ENCODE measurements around the gene N4BP2L1.

Gene N4BP2L1

DNA sequence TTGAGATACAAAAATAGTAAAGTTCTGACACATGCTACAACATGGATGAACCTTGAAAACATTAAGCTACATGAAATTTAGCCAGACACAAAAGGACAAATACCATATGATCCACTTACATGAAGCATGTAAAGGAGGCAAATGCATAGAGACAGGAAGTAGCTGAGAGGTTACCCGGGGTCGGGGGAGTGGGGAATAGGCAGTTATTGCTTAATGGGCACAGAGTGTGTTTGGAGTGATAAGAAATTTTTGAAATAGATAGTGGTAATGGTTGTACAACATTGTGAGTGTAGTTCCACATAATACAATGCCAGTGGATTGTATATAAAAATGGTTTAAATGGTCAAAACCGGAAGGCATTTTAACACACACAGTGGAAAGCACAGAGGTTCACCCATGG is 4.3 kb downstream of the N4BP2L1 start:
- Histone ChIP-seq H3K9me3 (peaks cover 38% of the 10 kb centered on the region), H3K4me1 (peaks cover 31% of the 10 kb centered on the region), H3K27me3 (no peaks in the 10 kb centered on the region), H3K4me2 (no peak overlapping the region), H4K20me1 (peaks cover 26% of the 10 kb centered on the region; the same call in 1 of the 2 replicates), H3K27ac (no peak overlapping the region), H3K4me3 (no peak overlapping the region), H3K36me3 (peaks cover 57% of the 10 kb centered on the region), H3K9ac (no peak overlapping the region)
- no peak for TF ChIP-seq Cebpa-rat (IDR thresholded peaks at IDR 0.05)

DNA sequence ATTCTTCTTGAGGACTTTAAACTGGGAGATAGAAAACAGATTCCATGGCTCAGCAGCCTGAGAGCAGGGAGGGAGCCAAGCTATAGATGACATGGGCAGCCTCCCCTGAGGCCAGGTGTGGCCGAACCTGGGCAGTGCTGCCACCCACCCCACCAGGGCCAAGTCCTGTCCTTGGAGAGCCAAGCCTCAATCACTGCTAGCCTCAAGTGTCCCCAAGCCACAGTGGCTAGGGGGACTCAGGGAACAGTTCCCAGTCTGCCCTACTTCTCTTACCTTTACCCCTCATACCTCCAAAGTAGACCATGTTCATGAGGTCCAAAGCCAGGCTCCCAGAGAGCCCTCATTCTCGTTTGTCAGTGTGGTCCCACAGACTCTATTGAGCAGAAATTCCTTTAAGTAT is 8.1 kb downstream of the N4BP2L1 start:
- no peak for TF ChIP-seq Cebpa-rat (IDR thresholded peaks at IDR 0.05)
- Histone ChIP-seq H3K4me2 (no peak overlapping the region), H3K4me1 (0 out of 2 replicates have a peak, but pooled peaks cover 8% of the 10 kb centered on the region), H3K27ac (no peak overlapping the region), H3K9me3 (peaks cover 46% of the 10 kb centered on the region), H4K20me1 (peaks cover 13% of the 10 kb centered on the region; the same call in 1 of the 2 replicates), H3K27me3 (no peaks in the 10 kb centered on the region), H3K4me3 (0 out of 2 replicates have a peak overlapping the region, but pooled peaks have one; percentile 31), H3K36me3 (peaks cover 65% of the 10 kb centered on the region), H3K9ac (no peak overlapping the region)

DNA sequence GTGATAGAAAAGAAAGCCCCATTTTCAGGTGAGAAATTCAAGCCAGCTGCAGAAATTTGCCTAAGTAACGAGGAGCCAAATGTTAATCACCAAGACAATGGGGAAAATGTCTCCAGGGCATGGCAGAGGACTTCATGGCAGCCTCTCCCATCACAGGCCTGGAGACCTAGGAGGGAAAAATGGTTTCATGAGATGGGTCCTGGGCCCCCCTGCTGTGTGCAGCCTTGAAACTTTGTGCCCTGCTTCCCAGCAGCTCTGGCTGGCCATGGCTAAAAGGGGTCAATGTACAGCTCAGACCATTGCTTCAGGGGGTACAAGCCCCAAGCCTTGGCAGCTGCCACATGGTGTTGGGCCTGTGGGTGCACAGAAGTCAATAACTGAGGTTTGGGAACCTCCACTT is 9.9 kb downstream of the N4BP2L1 start:
- Histone ChIP-seq H3K4me2 (no peak overlapping the region), H3K9me3 (peaks cover 46% of the 10 kb centered on the region), H4K20me1 (no peaks in the 10 kb centered on the region), H3K4me1 (no peaks in the 10 kb centered on the region), H3K27me3 (no peaks in the 10 kb centered on the region), H3K27ac (no peak overlapping the region), H3K9ac (no peak overlapping the region), H3K4me3 (no peak overlapping the region), H3K36me3 (peaks cover 52% of the 10 kb centered on the region)
- no peak for TF ChIP-seq Cebpa-rat (IDR thresholded peaks at IDR 0.05)

DNA sequence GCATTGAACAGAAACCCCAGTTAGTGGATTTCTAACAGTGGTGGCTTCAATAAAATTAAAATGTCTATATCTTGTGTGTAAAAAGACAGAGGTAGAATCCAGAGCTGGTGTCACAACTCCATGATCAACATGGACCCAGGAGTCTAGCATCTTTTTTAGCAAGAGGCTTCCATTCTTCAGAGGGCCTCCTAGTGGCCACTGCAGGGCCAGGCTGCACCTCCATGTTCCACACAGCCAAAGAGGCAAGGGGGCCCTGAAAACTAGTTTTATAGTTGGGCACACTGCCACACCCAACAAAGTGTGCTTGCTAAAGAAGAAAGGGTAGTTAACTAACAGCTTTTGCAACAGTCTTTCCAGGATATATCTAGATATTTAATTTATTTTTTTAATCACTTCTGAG is 12.9 kb downstream of the N4BP2L1 start:
- Histone ChIP-seq H3K4me3 (no peak overlapping the region), H3K9ac (no peak overlapping the region), H3K9me3 (peaks cover 22% of the 10 kb centered on the region), H3K36me3 (peaks cover 22% of the 10 kb centered on the region), H3K4me1 (peaks cover 3% of the 10 kb centered on the region), H4K20me1 (no peaks in the 10 kb centered on the region; the same call in 1 of the 2 replicates), H3K4me2 (no peak overlapping the region), H3K27me3 (no peaks in the 10 kb centered on the region), H3K27ac (no peak overlapping the region)
- no peak for TF ChIP-seq Cebpa-rat (IDR thresholded peaks at IDR 0.05)

DNA sequence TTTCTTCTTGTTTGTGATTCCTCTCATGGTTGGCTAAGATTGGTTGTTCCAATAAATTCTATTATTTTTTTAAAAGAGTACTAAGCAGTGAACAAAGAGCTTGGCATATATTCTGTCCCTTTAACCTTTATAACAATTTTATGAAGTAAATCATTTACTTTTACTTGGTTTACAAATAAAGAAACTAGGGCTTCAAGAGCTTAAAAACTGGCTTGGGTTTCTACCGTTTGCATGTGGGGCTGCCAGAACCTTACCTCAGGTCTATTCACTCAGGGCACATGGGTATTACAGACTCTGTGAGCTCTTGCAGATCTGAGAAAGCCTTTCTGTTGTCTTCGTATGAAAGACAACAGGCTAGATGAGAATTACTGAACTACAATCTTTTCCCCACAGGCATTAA is 13.3 kb downstream of the N4BP2L1 start:
- TF ChIP-seq Cebpa-rat (IDR thresholded peaks at IDR 0.05) = no peak
- Histone ChIP-seq H3K27me3 (no peaks in the 10 kb centered on the region), H3K36me3 (peaks cover 18% of the 10 kb centered on the region), H3K4me3 (no peak overlapping the region), H3K4me1 (peaks cover 8% of the 10 kb centered on the region), H3K9me3 (peaks cover 18% of the 10 kb centered on the region), H3K4me2 (no peak overlapping the region), H4K20me1 (no peaks in the 10 kb centered on the region; the same call in 1 of the 2 replicates), H3K27ac (no peak overlapping the region), H3K9ac (no peak overlapping the region)

DNA sequence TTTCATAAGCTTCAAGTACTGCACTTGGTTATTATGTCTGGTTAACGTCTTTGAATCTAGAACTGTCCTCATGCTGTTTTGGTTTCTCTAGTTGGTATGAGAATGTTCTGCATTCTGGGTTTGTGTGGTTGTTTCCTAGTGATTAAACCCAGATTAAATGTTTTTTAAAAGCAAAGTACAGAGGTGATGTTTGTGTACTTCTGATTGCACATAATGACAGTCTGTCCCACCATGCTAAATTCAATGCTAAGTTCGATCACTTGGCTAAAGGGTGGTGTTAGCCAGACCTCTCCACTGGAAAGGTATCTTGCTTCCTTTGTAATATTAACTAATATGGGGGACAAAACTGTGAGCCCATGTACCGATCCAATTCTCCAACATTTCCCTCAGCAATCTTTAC is 14.6 kb downstream of the N4BP2L1 start:
- Histone ChIP-seq H3K9me3 (peaks cover 5% of the 10 kb centered on the region), H3K4me1 (peaks cover 20% of the 10 kb centered on the region), H3K9ac (no peak overlapping the region), H4K20me1 (peaks cover under 1% of the 10 kb centered on the region; the same call in 1 of the 2 replicates), H3K27me3 (no peaks in the 10 kb centered on the region), H3K4me3 (no peak overlapping the region), H3K4me2 (no peak overlapping the region), H3K27ac (no peak overlapping the region), H3K36me3 (peaks cover 7% of the 10 kb centered on the region)
- no peak for TF ChIP-seq Cebpa-rat (IDR thresholded peaks at IDR 0.05)

DNA sequence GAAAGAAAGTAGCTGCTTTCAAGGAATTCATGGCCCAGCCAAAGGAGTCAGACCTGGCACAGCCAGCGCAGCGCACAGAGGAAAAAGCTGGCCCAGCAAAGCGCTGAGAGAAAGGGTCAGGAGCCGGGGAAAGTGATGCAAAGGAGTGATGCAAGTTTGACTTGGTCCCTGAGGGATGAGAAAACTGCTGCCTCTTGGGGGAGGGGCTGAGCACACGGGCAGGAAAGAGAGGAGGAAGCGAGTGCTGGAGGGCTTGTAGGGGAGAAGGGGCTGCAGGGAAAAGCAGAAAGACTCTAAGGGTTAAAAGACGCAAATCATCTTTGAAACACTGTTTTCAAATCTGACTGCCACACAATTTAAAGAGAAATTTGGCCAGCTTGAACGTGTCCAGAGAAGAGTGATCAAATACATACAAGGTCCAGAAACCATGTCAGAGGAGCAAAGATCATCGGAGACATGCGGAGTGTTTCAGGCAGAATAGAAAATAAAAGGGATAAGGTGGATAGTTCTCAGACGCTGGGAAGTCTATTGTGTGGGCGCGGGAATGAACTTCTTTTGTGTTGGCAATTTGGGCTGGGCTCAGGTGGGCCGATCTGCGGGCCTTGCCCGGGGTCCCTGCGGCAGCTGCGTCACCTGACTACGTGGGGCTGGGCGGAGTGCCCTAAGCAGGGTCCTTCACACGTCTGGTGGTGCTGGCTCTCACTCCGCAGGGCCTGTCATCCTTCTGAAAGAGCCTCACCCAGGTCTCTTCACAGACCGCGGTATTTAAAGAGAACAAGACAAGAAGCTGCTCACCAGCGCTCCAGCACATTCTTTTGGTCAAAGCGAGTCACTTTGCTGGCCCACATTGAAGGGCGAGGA is 18.1 kb downstream of the N4BP2L1 start:
- peak overlapping the region; percentile 6 for H3K27ac ChIP-seq
- H3K9me3 ChIP-seq = no peaks in the 10 kb centered on the region
- peak overlapping the region; percentile 67 for H3K4me2 ChIP-seq
- H3K27me3 ChIP-seq = no peaks in the 10 kb centered on the region
- H3K9ac ChIP-seq = no peak overlapping the region
- peaks cover 35% of the 10 kb centered on the region for H3K36me3 ChIP-seq
- peak; percentile 81 for TF ChIP-seq Cebpa-rat (IDR thresholded peaks at IDR 0.05)
- no peak overlapping the region for H3K4me3 ChIP-seq
- peaks cover 4% of the 10 kb centered on the region; the same call in 1 of the 2 replicates for H4K20me1 ChIP-seq
- H3K4me1 ChIP-seq = peaks cover 25% of the 10 kb centered on the region

DNA sequence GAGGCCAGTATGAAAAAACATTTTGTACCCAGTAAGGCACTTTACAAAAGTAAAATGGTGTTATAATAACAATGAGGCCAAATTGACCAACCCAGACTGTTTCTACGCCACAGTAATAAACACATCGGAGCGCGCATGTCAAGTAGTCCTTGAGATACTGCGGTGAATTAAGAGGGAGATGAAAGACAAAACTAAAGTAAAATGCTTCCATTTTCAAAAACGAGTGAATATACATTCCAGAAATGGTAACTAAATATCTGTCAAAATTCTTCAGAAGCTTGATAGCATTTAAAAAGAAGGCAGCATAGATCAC is 19.0 kb downstream of the N4BP2L1 start:
- peaks cover 25% of the 10 kb centered on the region for H3K4me1 ChIP-seq
- H3K27me3 ChIP-seq = no peaks in the 10 kb centered on the region
- H4K20me1 ChIP-seq = peaks cover 4% of the 10 kb centered on the region; the same call in 1 of the 2 replicates
- no peak for TF ChIP-seq Cebpa-rat (IDR thresholded peaks at IDR 0.05)
- peak overlapping the region; percentile 6 for H3K27ac ChIP-seq
- H3K9me3 ChIP-seq = no peaks in the 10 kb centered on the region
- peak overlapping the region; percentile 67 for H3K4me2 ChIP-seq
- no peak overlapping the region for H3K4me3 ChIP-seq
- H3K36me3 ChIP-seq = peaks cover 43% of the 10 kb centered on the region
- H3K9ac ChIP-seq = no peak overlapping the region

DNA sequence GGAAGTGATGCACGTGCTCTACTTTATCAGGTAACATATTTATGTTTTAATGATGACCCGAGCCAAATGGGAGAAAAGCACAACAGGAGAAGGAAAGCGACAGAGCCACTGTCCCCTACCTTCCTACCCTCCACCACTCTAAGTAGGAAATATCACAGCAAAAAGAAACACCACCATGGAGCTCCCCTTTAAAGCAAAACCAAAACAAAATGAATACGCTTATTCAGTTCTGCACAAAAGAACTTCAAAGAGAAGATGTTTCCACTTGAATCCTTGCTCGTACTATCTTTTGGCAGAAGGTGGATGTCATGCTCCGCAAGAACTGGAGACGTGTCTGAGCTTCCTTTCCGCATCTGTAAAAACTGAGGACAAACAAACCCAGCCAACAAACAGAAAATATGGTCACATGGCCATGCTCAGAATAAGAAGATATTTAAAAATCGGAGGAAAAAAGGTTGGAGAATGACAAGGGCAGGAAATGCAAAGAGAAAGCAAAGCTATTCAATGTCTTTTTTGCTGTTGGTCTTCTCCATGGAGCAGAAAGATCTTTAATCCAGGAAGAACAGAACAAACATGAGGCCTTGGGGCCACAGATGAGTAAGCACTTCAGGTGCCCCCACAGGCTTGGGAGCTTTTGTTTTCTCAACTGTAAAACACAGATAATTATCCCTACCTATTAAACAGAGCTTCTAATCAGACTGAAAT is 19.5 kb downstream of the N4BP2L1 start:
- Histone ChIP-seq H3K27me3 (no peaks in the 10 kb centered on the region), H3K4me2 (peak overlapping the region; percentile 67), H4K20me1 (peaks cover 4% of the 10 kb centered on the region; the same call in 1 of the 2 replicates), H3K9me3 (no peaks in the 10 kb centered on the region), H3K36me3 (peaks cover 49% of the 10 kb centered on the region), H3K27ac (peak overlapping the region; percentile 6; the same call in 1 of the 2 replicates), H3K9ac (no peak overlapping the region), H3K4me1 (peaks cover 25% of the 10 kb centered on the region), H3K4me3 (no peak overlapping the region)
- no peak for TF ChIP-seq Cebpa-rat (IDR thresholded peaks at IDR 0.05)

DNA sequence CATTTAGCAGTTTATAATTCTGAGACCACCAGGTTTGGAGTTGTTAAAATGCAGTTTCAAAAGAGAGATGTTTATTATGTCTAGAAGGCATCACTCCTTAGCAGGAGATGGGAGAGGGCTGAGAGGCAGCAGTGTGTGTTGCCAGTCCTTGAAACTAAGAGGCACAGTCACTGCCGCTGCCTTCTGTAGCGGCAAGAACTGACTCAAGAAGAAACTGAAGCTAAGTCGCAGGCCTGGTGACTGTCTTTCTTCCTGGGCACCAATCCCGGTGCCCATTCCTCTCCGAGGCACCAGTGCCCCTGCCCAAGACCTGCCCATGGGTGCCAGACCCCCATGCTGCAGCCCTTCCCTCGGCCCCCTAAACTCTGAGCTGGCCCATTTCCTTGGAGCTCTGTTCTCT is 20.1 kb downstream of the N4BP2L1 start:
- Histone ChIP-seq H3K4me3 (no peak overlapping the region), H3K4me1 (peaks cover 25% of the 10 kb centered on the region)

More for the DNA sequence above, 20.1 kb downstream of the N4BP2L1 start:
- Histone ChIP-seq H3K27ac (no peak overlapping the region), H3K9ac (no peak overlapping the region), H3K9me3 (no peaks in the 10 kb centered on the region), H3K36me3 (peaks cover 55% of the 10 kb centered on the region), H3K4me2 (no peak overlapping the region), H3K27me3 (no peaks in the 10 kb centered on the region), H4K20me1 (peaks cover 4% of the 10 kb centered on the region; the same call in 1 of the 2 replicates)
- TF ChIP-seq Cebpa-rat (IDR thresholded peaks at IDR 0.05) = no peak
